HG03108 (cell line): ENCODE measurements around the gene KCNK1.
"Not testable (repeated sequence)": the region's sequence is repeated elsewhere in the genome, so short reads cannot be mapped to it uniquely, and the experiment has no call there.

ENCODE experiments used
- ATAC-seq: cut with Tn5 transposase; IDR thresholded peaks from one replicate; pipeline ENCODE4 v1.9.1; 2021; ENCODE audit warnings: moderate library complexity; ENCODE audit not compliant: unreplicated experiment

Gene KCNK1

DNA sequence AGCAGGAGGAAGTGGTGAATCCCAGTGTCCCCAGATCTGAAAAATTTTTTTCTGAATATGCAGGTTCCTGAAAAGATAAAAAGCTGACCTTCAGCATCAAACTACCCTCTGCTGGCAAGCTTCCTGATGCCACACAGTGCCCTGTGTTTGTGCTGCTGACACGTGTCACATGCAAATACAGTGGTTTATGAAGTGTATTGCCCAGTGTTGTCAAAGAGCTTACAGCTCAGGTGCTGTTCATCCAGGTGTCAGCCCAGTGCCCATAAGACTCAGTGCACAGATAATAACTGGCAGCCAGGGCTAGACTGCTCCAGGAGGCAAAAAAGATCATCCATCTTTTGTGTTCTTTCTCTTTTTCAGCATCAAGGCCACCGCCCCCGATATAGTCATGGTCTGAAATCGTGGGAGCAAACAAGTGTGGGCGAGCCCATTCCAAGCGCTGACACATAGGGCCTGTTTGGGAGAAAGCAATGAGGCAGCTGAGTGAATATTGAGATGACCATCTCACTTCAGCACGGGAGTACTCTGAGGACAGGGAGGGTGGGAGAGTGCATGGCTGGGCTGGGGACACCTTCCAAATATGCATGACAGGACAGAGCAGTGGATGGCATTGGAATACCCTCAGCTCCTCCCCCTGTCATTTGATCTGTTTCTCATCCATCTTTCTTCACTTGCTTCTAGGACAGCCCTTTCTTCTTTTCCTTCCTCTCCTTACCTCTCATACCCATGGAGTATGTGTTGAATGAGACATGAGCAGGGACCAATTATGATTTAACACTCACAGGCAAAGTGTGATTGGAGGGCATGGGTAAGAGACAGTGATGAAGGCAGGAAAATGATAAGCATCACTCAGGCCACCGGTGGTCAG is 6.4 kb upstream of the KCNK1 start:
- no peak for ATAC-seq

DNA sequence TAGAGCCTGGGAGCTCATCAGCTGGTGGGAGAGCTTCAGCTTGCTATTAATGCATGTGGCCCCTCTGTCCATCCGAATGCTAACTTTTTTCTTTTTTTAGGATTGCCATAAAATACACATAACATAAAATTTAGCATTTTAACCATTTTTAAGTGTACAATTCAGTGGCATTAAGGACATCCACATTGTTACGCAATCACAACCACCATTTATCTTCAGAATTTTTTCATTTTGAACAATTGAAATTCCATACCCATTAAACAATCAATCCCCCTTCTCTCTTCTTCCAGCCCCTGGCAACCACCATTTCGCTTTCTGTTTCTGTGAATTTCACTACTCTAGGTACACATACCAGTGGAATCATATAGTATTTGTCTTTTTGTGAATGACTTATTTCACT is 4.9 kb upstream of the KCNK1 start:
- no peak for ATAC-seq

DNA sequence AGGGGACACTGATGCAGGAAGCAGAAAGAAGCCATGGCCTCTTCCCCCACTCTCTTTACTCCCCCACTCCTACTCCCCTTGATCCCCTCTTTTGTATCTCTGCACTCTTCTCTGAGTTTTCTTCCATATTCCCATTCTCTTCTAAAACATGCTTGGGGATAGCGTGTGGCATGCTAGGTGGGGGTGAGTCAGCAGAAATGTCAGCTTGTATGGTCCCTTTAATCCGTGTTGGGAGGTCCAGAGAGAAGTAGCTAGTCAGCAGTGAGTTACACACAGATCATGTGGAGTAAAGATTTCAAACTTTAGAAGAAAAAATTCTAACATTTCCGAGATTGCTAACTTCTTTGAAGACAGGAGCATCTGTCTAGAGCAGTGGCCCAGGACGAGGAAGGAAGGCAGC is 4.0 kb upstream of the KCNK1 start:
- ATAC-seq, result no peak

DNA sequence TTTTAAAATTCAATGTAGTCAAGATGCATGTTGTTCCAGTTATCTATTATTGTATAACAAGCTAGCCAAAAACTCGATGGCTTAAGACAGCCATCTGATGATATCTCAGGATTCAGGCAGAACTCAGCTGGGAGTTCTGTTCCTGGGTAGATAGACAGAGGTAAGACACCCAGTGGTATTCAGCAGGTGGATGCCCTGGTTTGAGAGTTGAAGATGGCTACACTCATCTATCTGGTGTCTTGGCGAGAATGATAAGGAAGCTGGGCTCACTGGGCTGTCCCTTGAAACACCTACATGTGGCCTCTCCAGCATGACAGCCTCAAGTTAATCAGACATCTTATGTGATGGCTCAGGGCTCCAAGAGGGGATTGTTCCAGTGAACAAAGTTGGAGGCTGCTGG is 3.3 kb upstream of the KCNK1 start:
- ATAC-seq, result no peak

DNA sequence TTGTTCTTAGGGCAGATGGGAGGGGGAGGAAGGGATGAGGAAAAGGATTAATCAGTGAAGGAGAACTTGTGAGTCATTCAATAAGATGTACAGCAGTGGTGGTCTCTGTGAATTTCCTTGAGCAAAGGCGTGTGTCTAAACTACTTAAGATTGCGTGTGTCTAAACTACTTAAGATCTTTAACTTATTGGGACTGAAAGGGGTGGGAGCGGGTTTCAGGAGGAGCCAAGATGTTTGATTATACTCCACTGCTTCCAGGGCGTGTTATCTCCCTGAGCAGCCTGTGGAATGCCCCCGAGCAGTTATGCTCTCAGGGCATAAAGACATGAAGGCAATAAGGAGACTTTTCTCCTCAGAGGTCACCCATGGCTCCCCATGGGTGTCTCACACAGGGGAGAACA is 2.5 kb upstream of the KCNK1 start:
- ATAC-seq, result not testable (repeated sequence)

DNA sequence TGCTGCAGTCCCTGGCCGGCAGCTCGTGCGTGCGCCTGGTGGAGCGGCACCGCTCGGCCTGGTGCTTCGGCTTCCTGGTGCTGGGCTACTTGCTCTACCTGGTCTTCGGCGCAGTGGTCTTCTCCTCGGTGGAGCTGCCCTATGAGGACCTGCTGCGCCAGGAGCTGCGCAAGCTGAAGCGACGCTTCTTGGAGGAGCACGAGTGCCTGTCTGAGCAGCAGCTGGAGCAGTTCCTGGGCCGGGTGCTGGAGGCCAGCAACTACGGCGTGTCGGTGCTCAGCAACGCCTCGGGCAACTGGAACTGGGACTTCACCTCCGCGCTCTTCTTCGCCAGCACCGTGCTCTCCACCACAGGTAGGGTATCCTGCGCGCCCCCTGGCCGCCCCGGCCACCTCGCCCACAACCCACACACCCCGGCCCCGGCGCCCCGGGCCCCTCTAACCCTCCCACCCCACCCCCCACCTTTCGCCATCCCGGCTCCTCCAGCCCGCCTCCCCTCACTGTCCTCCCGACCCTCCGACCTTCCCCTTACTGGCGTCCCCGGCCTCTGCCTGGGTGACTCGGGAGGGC is 352 bp downstream of the KCNK1 start:
- ATAC-seq, result no peak

DNA sequence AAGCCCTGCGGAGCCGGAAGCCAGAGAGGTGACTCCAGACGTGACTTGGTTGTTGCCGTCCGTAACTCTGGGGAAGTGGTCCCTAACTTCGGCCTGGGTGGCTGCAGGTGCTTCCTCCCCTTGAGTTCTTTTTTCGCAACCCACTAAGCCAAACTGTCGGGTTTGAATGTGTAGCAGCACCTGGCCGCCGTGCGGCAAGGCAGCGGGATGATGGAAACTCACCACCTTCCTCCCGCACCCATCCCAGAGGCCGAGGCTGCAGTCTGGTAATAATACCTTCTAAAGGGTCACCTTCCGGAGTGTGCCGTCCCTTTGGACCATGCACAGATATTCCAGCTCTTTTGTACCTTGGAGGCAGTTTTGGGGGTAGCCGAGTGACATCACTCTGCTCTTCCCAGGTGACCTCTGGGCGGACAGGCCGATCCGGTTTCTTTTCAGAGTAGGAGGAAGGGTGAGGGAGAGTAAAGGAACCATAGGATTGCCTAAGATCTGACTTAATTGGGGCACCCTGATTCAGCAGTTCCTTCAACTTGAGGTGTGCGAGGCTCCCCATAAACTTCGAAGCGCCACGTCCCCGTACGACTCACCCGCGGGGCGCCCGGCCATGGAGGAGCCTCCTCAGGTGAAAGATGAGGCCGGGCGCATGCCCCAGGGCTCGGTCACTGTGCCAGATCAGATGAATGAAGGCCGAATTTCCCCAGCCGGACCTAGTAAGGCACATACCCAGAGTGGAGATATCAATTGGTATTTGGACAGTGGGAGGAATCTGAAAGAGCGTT is 1.0 kb downstream of the KCNK1 start:
- no peak for ATAC-seq

DNA sequence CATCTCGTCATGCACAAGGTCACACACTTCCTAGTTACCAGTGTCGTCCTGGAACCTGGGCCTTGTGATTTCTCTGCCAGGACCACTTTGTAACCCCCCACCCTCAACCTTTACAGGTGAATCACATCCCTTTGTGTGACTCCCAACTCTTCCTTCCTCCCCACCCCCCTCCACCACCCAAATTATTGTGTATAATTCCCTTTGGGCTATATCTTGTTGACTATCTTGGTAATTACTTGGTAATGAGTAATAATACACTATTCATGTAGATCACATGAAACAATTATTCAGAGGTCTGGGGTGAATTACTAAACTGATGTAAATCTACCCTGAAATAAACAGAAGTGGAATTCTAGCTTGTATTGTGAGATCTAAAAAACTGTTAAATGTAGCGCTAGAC is 1.7 kb downstream of the KCNK1 start:
- no peak for ATAC-seq

DNA sequence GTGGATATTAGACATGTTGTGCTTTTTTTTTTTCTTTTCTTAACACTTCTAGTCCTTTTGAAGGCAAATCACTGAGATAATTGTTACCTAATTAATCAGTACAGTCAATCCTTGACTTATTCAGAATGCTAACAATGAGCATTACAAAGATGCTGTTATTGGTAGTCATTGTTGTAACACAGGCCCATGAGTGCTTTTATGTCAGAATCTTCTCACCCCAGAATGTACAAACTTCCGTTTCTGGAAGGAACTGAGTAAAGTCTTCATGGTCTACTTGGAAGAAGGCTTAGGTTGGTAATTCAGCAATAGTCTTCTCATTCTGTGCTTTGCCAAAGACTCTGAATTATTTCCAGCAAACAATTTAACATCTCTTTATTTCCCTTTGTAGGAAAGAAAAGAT is 3.1 kb downstream of the KCNK1 start:
- ATAC-seq, result no peak

DNA sequence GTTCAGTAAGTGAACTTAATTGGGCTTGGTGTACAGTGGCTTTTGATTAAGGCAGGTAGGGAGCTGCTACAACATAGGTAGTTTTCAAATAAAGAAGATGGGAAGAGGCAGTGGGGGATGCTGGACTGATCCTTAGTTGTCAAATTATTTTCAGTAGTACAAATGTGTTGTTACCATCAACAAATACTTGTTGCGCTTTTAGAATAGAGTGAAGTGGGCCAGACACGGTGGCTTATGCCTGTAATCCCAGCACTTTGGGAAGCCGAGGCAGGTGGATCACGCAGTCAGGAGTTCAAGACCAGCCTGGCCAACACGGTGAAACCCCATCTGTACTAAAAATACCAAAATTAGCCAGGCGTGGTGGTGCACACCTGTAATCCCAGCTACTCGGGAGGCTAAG is 5.5 kb downstream of the KCNK1 start:
- not testable (repeated sequence) for ATAC-seq

DNA sequence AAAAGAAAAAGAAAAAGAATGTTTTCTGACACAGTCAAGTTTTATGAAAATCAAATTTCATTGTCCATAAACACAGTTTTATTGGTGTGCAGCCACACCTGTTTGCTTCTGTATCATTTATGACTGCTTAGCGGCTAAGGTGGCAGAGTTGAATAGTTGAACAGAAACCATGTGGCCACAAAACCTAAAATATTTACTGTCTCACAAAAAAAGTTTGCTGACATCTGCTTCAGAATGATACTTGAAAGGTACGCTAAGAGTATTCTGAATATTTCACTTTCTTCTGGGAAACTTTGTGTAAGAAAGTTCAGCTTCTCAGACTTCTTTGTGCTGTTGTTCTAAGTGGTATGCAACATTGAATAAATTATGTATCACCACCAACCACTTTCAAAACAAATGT is 6.2 kb downstream of the KCNK1 start:
- no peak for ATAC-seq

DNA sequence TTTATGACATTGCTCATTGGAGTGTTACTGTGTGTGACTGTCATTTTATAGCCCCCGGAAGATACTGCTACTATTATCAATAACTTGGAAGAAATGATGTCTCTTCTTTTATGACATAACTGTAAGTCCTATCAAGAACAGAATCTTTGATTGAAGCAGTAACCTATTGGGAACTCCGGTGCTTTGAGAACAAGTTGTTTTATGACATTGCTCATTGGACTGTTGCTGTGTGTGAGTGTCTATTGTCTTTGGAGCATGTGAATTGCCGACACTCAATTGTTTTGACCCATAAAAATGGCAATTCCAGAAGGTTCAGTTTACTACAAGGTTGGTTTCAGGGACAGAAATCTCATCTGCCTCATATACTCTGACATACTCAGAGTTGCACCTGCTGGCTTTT is 8.0 kb downstream of the KCNK1 start:
- no peak for ATAC-seq

DNA sequence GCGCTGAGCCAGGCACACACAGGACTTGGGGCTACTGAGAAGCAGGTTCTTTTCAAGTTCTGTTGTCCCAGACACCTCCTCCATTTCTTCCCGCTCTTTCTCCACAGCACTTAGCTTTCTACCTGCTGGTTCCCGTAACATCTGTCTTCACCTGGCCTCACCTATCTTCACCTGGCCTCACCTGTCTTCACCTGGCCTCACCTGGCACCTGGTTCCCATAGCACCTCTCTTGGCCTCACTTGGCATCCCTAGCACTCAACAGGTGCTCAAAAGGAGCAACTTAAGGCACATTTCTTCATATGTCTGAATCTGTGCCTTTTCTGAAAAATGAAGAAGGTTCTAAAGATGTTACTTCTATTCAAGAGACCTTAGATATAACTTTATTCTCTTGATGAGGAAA is 10.4 kb downstream of the KCNK1 start:
- ATAC-seq, result no peak

DNA sequence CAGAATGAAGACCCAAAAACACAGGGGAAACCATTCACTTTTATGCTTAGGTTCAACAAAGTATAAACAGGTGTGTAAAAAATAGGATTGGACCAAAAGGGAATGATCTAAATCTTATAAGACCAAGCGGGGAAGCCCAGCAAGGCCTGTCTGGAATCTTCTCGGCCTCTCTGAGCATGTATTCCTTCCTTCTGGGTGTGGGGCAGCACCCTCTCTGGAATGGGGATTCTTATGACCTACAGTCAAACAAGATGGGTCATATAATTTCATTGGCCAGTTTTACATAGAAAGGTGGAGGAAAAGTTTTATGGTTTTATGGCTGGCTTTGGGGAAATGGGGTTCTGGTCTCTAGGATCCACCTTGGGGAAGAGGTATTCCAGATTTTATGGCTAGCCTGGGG is 11.2 kb downstream of the KCNK1 start:
- ATAC-seq, result no peak

DNA sequence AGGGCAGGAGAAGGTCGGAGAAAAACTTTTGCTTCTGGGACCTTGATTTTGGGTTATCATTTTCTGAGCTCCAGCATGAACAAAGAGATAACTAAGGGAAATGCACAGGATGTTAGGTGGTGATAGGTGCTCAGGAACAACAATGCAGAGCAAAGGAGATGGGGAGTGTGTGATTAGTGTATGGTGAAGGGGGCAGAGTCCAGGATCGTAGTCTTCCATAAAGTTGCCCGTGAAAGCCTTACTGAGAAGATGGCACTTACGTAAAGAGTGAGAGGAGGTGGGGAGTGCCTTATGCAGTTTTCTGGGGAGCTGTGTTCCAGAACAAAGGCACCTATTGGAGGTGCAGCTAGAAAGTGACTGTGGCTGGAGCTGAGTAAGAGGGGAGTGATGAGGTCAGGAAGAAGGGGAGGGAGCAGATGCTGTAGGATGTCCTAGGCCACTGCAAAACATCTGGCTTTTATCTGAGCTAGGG is 11.6 kb downstream of the KCNK1 start:
- ATAC-seq, result no peak

DNA sequence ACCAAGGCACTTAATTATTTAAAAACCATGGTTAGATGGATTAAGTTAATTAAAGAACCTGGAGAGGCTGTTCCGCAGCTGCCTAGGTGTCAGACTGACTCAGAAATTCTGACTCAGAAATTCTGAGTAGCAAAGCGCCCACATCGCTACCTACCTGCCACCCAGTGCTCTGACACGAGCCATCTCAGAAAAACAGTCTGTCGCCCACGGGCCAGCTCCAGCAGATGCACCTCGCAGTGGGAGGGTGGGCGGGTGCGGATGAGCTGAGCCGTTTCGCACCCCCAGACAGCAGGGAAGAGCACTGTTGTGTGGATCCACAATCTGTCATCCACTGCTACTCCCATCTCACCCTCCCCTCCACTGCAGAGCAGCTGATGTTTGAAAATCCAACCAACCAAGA is 13.5 kb downstream of the KCNK1 start:
- no peak for ATAC-seq

DNA sequence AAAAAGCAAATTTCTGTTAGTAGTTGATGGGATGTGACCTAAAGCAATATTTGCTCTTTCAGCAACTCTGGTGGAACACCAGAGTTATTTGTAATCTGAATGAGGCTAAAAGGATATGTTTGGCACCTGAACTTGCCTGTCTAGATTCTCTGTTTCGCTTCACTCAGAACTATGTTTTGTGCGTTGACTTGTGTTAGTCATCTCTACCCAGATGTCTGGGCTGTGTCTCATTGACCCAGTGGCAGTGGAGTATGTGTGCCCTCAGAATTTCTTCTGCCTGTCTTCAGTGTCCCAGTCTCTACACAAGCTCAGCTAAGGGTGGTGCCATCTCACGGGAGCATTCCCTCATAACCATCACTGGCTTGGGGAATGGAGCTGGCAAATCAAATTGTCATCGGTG is 13.9 kb downstream of the KCNK1 start:
- no peak for ATAC-seq

DNA sequence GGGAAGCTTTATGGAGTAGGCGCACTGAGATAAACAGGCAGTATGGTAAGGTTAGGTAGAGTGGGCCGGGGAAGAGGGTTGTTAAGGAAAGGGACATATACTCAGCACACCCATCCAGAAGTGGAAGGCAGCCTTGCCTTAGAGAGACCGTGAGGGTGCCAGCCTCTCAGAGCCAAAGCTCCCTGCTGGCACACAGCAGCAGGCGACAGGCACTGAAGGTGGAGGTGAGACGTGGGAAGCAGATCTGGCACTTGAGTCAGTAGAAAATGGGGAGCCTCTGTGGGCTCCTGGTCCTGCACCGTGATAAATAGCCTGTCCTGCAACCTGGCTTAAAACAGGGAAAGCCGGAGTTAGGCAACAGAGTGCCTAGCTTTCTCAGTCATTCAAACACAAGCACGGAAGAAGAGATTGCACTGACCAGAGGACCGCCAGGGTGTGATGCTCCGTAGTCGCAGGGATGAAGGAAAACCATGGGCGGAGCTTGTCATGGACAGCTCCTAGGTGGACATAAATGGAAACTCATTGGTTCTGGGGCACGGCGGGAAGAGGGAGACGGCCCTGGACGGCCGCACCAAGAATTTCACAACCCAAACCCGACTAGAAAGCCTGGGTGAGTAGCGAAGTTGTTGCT is 15.5 kb downstream of the KCNK1 start:
- no peak for ATAC-seq

DNA sequence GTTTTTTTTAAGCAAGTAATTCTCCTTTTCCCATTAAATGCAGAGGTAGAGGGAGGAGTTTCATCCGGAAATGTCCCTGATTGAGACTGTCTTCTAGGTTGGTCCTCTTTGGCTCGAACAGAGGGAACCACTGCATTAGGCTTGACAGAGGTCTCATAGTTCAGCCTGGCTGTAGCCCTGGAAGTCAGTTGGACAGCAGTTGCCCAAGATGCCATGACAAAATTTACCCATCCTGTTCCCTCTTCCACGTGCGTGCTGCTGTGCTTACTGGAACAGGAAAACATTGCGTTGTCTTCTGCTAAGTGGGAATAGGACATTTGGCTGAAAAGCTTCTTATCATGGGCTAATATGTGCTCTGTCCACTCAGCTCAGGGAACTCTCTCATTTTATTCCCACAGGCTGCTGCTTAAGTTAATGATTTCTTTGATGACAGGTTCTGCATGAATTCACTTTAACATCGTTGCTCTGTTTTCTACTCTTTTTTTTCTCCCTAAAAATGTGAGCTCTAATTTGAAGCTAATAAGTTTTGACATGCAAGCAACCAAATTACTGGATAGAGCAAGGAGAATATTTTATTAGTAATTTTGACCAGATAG is 18.0 kb downstream of the KCNK1 start:
- no peak for ATAC-seq

DNA sequence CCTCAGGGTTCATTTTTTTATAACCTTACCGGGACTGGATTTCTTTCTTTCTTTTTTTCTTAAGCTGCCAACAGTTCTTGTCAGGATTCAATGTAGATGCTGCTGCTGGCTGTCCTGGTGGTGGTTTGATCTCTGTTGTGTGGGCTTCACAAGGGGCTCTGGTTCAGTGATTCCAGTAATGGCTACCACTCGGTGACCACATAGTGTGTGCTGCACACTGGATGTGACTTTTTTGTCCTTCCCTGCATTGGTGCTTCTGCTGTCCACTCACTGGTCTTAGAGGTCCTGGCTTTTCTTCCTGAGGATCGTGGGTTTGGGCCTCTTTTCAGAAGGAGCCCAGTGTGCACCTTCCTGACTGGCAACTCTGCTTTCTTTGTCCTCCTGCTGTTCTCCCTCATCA is 18.5 kb downstream of the KCNK1 start:
- ATAC-seq, result no peak
